ENCODE results near the gene HOXB4.

Gene HOXB4

GRCh38 chr17:48601539-48602425 lies 23.6 kb upstream of the HOXB4 start:
- DNase-seq (ENCODE audit: low read depth in 2 of 2), result no peak

GRCh38 chr17:48601207-48601538 lies 23.0 kb upstream of the HOXB4 start:
- no peak for DNase-seq (ENCODE audit: low read depth in 2 of 2)

- DNase-seq (ENCODE audit: low read depth in 2 of 2), result no peak
Observed at GRCh38 chr17:48600244-48601098, 22.3 kb upstream of the HOXB4 start.

GRCh38 chr17:48599354-48599753 lies 21.2 kb upstream of the HOXB4 start:
- no peak for DNase-seq (ENCODE audit: low read depth in 2 of 2)

GRCh38 chr17:48598736-48599135 lies 20.6 kb upstream of the HOXB4 start:
- no peak for DNase-seq (ENCODE audit: low read depth in 2 of 2)

GRCh38 chr17:48597778-48598631 lies 19.9 kb upstream of the HOXB4 start:
- DNase-seq (ENCODE audit: low read depth in 2 of 2), result no peak

- no peak for DNase-seq (ENCODE audit: low read depth in 2 of 2)
Observed at GRCh38 chr17:48597528-48597777, 19.3 kb upstream of the HOXB4 start.

- no peak for DNase-seq (ENCODE audit: low read depth in 2 of 2)
Observed at GRCh38 chr17:48596735-48597527, 18.8 kb upstream of the HOXB4 start.

GRCh38 chr17:48596000-48596734 lies 18.0 kb upstream of the HOXB4 start:
- DNase-seq (ENCODE audit: low read depth in 2 of 2), result no peak

GRCh38 chr17:48595278-48595999 lies 17.3 kb upstream of the HOXB4 start:
- no peak for DNase-seq (ENCODE audit: low read depth in 2 of 2)

- no peak for DNase-seq (ENCODE audit: low read depth in 2 of 2)
Observed at GRCh38 chr17:48594538-48595277, 16.6 kb upstream of the HOXB4 start.

GRCh38 chr17:48593840-48594537 lies 15.8 kb upstream of the HOXB4 start:
- DNase-seq (ENCODE audit: low read depth in 2 of 2), result peak in 1 of 2 donors; percentile 61

GRCh38 chr17:48593126-48593829 lies 15.1 kb upstream of the HOXB4 start, which contains the start of gene HOXB5:
Gene HOXB5 (minus strand): TSS chr17:48593779. CDS start chr17:48593682, 97 bp downstream.
- DNase-seq (ENCODE audit: low read depth in 2 of 2), result no peak

GRCh38 chr17:48592577-48592976 lies 14.4 kb upstream of the HOXB4 start:
- no peak for DNase-seq (ENCODE audit: low read depth in 2 of 2)

- no peak for DNase-seq (ENCODE audit: low read depth in 2 of 2)
Observed at GRCh38 chr17:48592057-48592514, 13.9 kb upstream of the HOXB4 start.

- DNase-seq (ENCODE audit: low read depth in 2 of 2), result no peak
Observed at GRCh38 chr17:48591255-48592056, 13.3 kb upstream of the HOXB4 start.

- DNase-seq (ENCODE audit: low read depth in 2 of 2), result no peak
Observed at GRCh38 chr17:48590607-48591161, 12.5 kb upstream of the HOXB4 start.

Measured in activated CD8-positive, alpha-beta memory T cell treated with anti-CD3 and anti-CD28 coated beads for 4 hours (primary cell).